Activated CD4-positive, alpha-beta memory T cell treated with anti-CD3 and anti-CD28 coated beads, Interleukin-2, amount 10 ng/mL, durations not matched to agents 7 days and 5 days (primary cell): ENCODE measurements around the gene HOXB2. TPM values are rescaled to one million over a fixed set of nuclear protein-coding genes. Genes with fewer than 3 reads are reported as not detected.

Experiments
- CTCF ChIA-PET: fragments of 350-600 bp; sonication (Branson Sonifier 250); formaldehyde crosslinking; loops from one replicate; lab custom pipeline; 2021; ENCODE audit warnings: antibody characterized with exemption, inconsistent platforms; lab: Charles Lee
- POLR2A ChIA-PET: fragments of 350-600 bp; sonication (Branson Sonifier 250); formaldehyde crosslinking; loops from one replicate; lab custom pipeline; 2021; ENCODE audit warnings: antibody characterized with exemption; lab: Charles Lee
- DNase-seq: peaks from one replicate; pipeline ENCODE4 v3.0.0-alpha.2; 2020
- H3K27ac Mint-ChIP-seq: one replicate; pipeline ENCODE4 v1.8.0; 2021; ENCODE audit warnings: mild to moderate bottlenecking, mixed read lengths
- H3K27me3 Mint-ChIP-seq: one replicate; pipeline ENCODE4 v1.8.0; 2021; ENCODE audit warnings: mixed read lengths
- H3K36me3 Mint-ChIP-seq: one replicate; pipeline ENCODE4 v1.8.0; 2021; ENCODE audit warnings: low read depth, mixed read lengths
- H3K4me1 Mint-ChIP-seq: one replicate; pipeline ENCODE4 v1.8.0; 2021; ENCODE audit warnings: mixed read lengths
- H3K4me3 Mint-ChIP-seq: one replicate; pipeline ENCODE4 v1.8.0; 2021; ENCODE audit warnings: mild to moderate bottlenecking, mixed read lengths
- H3K9me3 Mint-ChIP-seq: one replicate; pipeline ENCODE4 v1.8.0; 2021; ENCODE audit warnings: mixed read lengths
- total RNA-seq, 2 experiments: library from RNA; stranded (reverse); gene quantifications; one replicate each; pipeline ENCODE4 v1.2.3, GENCODE V29; 2021

Gene HOXB2
- 10 to 100 TPM; 20.3 to 20.9 TPM for total RNA-seq

DNA sequence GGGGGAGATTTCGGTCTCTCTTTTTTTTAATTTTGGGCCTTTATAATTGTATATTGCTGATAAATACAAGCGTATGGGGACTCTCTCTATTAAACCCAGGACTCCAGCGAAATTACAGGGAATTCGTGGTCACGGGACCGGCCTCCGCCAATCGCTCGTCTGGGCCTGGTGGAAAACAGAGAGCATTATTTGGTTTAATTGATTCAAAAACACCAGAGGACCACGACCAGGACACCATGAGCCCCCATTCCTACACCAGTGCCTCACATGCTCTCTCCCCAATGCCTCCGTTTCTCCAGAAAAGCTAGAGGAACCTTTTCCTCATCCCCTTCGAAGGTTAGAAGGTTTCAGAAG lies at the start of gene HOXB2:
HOXB2 (minus strand) TSS at position 88 of the 354 bp plus-strand sequence. CDS start 198 bp downstream, outside the sequence.
- H3K36me3 Mint-ChIP-seq: peaks cover 26% of the 10 kb centered on the region
- ChIA-PET POLR2A (interaction anchor here (0.7 to 2.4 kb wide), 2 partner anchors 11 to 52 kb away, joined by 3 to 9 read pairs; no protein-coding TSS in a partner anchor), CTCF (interaction anchor here (1.7 kb wide), 1 partner anchor 52 kb away, joined by 5 read pairs; no protein-coding TSS in a partner anchor)
- peaks cover 58% of the 10 kb centered on the region for H3K4me1 Mint-ChIP-seq
- peak within 1 kb of the TSS; percentile 89 for H3K4me3 Mint-ChIP-seq
- no peak for DNase-seq
- peaks cover 28% of the 10 kb centered on the region for H3K27me3 Mint-ChIP-seq
- no peaks in the 10 kb centered on the region for H3K9me3 Mint-ChIP-seq
- peak within 1 kb of the TSS; percentile 89 for H3K27ac Mint-ChIP-seq

DNA sequence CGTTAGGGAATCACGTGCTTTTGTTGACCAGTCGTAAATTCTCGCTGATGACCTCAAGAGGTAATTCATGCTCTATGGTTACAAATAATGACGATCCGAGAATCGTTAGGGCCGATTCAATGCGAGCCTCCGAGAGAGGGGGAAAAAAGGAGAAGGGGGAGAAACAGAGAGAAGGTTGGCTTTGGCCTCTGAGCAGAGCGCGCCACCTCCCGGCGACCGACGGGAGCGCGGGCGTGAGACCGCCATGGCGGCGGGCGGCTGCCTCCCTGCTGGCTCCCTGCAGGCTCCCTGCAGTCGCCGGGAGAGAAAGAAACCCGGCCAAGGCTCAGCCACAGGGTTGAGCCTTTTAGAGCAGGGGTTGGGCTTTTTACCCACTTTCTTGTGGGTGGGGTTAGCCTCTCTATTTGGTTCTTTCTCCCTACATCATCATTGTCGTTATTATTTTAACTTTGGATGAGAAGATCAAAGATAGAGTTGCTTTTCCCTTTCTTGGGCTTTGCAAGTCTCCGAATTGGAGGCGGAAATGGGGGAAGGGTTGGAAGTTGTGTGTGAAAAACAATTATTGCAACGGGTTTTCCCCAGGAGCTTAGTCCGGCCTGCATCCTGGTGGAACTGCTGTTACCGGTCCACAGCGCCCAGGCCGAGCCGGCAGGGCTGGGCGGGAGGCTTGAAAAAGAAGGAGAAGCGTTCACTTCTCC lies 49.1 kb upstream of the HOXB2 start:
- peaks cover 53% of the 10 kb centered on the region for H3K4me1 Mint-ChIP-seq
- H3K27ac Mint-ChIP-seq: no peak overlapping the region
- no peaks in the 10 kb centered on the region for H3K36me3 Mint-ChIP-seq
- CTCF ChIA-PET: interaction anchor here (0.6 to 5.8 kb wide), 36 partner anchors 14 to 567 kb away, joined by 3 to 62 read pairs (median 5); partner anchors contain the start of gene HOXB8
- peaks cover 86% of the 10 kb centered on the region for H3K27me3 Mint-ChIP-seq
- peak; percentile 84 for DNase-seq
- H3K4me3 Mint-ChIP-seq: peak overlapping the region; percentile 71
- H3K9me3 Mint-ChIP-seq: no peaks in the 10 kb centered on the region
- POLR2A ChIA-PET: interaction anchor here (1.0 to 2.0 kb wide), 10 partner anchors 7 to 272 kb away, joined by 3 to 7 read pairs (median 5); no protein-coding TSS in a partner anchor

DNA sequence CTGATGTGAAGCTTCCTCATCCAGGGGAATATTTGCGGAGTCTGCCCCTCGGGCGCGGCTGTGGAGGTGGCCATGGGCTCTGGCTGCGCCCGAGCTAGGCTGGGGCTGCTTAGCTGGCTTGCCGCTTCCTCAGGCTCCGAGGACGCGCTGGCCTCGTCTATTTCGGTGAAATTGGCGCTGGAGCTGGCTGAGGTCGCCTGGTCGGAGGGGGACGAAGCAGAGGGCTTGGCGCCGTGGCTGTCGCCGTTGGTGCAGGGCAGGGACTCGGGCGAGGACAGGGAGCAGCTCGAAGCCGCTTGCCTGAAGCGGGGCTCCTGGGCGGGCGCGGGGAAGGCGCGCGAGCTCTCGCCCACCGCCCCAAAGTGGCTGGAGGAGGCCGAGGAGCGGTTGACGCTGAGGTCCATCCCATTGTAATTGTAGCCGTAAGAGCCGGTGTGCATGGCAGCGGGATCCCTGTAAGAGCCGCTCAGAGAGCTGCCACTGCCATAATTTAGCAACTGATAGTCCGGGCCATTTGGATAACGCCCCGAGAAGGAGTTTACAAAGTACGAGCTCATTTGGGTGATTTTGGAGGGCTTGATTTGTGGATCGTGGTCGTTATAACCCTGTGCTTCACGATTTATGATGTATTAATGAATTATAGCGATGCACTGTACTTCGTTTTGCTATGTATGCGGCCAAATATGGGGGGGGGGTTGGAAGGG lies 48.4 kb upstream of the HOXB2 start, which contains the start of gene HOXB5:
HOXB5 (minus strand) TSS at position 654 of the 704 bp plus-strand sequence; CDS start at position 557, 97 bp downstream.
- CTCF ChIA-PET: interaction anchor here (0.6 to 5.8 kb wide), 60 partner anchors 10 to 568 kb away, joined by 3 to 62 read pairs (median 4); no protein-coding TSS in a partner anchor
- peaks cover 46% of the 10 kb centered on the region for H3K4me1 Mint-ChIP-seq

DNA sequence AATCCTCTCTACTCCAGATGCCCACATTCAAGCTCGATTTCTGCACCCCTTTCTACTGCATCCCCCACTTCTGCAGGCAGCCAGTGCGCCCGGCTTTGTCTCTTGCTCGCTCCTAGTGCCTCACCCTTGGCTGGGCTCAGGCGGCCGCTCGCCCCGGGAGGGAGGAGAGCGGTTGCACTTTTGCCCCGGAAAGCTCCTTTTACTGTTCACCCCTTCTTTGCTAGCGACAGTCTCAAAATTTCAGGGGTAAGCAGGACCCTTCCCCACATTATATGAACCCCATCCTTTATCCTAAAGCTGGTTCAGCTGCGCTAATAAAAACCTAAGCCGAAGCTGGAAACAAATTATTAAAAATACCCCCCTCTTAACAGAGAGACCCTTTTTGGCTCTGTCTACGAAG lies 47.7 kb upstream of the HOXB2 start:
- ChIA-PET POLR2A (interaction anchor here (0.5 to 2.0 kb wide), 11 partner anchors 9 to 457 kb away, joined by 3 to 7 read pairs (median 4); no protein-coding TSS in a partner anchor), CTCF (interaction anchor here (0.7 to 5.8 kb wide), 48 partner anchors 10 to 567 kb away, joined by 3 to 62 read pairs (median 4); no protein-coding TSS in a partner anchor)
- peaks cover 84% of the 10 kb centered on the region for H3K27me3 Mint-ChIP-seq
- DNase-seq: no peak
- peaks cover 43% of the 10 kb centered on the region for H3K4me1 Mint-ChIP-seq
- peak overlapping the region; percentile 71 for H3K4me3 Mint-ChIP-seq
- no peak overlapping the region for H3K27ac Mint-ChIP-seq
- no peaks in the 10 kb centered on the region for H3K36me3 Mint-ChIP-seq
- no peaks in the 10 kb centered on the region for H3K9me3 Mint-ChIP-seq

More for the DNA sequence above, 48.4 kb upstream of the HOXB2 start, which contains the start of gene HOXB5:
- peaks cover 86% of the 10 kb centered on the region for H3K27me3 Mint-ChIP-seq
- H3K9me3 Mint-ChIP-seq: no peaks in the 10 kb centered on the region
- no peak within 1 kb of the TSS for H3K27ac Mint-ChIP-seq
- peak within 1 kb of the TSS; percentile 71 for H3K4me3 Mint-ChIP-seq
- H3K36me3 Mint-ChIP-seq: no peaks in the 10 kb centered on the region
- POLR2A ChIA-PET: interaction anchor here (0.5 to 2.0 kb wide), 13 partner anchors 8 to 458 kb away, joined by 3 to 7 read pairs (median 4); no protein-coding TSS in a partner anchor
- DNase-seq: peak; percentile 44

DNA sequence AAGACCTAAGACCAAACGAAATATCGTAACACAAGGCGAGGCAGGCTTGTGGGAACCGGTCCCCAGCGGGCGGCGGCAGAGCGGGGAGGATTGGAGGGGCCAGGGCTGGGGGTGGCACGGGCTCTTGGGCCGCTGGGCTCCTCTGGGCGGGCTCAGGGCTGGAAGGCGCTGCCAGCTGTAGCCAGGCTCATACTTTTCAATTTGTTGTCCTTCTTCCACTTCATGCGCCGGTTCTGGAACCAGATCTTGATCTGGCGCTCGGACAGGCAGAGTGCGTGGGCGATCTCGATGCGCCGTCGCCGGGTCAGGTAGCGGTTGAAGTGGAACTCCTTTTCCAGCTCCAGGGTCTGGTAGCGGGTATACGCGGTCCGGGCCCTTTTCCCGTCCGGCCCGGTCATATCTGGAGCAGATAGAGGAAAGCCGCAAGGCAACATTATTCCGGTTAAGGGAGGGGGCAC lies 47.2 kb upstream of the HOXB2 start:
- ChIA-PET CTCF (interaction anchor here (1.1 to 5.8 kb wide), 14 partner anchors 21 to 567 kb away, joined by 4 to 62 read pairs (median 14); no protein-coding TSS in a partner anchor), POLR2A (interaction anchor here (1.0 to 2.0 kb wide), 6 partner anchors 9 to 240 kb away, joined by 3 to 7 read pairs (median 4); no protein-coding TSS in a partner anchor)
- Mint-ChIP-seq H3K36me3 (no peaks in the 10 kb centered on the region), H3K27ac (no peak overlapping the region), H3K4me1 (peaks cover 43% of the 10 kb centered on the region), H3K4me3 (no peak overlapping the region), H3K27me3 (peaks cover 84% of the 10 kb centered on the region), H3K9me3 (no peaks in the 10 kb centered on the region)
- DNase-seq: no peak

DNA sequence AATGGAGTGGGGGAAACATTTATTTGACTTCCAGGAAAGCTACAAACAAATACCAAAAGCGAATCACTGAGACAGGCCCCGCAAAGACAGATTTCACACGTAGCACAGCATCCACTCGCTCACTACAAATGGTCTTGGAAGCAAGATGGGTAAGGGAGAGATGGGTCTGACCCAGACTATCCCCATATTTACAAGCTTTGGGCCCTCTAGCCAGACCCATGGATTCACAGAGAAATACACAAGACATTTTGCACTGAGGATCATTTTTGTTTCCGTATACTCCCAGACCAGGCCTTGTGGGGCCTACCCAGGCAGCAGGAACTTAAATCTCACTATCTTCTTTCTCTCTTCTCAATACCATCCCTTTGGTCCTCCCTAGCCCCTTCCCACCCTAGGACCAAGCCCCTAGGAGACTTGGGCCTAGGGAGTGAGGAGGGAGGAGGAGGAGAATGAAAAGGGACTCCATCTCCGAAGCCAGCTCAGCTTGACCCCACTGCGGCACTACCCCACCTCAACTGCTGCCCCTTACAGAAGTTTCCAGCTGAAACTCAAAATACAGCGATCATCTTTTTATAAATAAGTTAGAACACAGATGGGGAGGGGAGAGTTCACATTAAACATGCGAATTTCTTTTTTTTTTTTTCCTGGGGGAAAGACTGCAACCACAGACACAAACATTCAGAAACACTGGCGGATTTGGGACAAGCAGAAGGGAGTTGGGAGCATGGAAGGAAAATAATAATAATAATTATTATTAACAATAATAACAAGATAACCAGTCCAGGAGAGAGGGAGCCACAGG lies 46.5 kb upstream of the HOXB2 start:
- H3K27me3 Mint-ChIP-seq: peaks cover 84% of the 10 kb centered on the region
- no peaks in the 10 kb centered on the region for H3K36me3 Mint-ChIP-seq

DNA sequence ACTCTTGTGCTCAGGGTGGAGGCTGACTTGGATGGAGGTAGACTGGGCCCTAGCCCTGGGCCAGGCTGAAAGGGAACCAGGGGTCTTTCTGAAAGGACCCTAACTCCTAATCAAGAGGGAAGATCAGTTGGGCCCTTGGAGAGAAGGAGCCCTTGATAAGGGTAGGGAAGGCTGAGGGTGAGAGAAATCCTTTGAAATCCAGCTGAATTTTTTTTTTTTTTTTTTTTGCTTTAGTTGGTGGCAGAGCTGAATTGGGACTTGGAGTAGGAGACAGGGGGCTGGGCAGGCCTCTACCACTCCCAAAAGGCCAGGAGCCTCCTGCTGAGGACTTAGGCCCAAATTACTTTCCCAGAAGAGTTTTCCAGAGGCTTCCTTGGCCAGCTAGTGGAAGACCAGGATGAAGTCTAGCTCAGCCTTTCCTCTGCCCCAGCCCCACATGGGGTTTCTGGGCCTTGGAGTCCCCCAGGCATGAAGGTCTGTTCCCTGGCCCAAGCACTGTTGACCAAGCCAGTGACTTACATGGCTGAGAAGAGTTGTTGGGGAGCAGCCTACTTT lies 45.8 kb upstream of the HOXB2 start:
- Mint-ChIP-seq H3K9me3 (no peaks in the 10 kb centered on the region), H3K27ac (no peak overlapping the region), H3K27me3 (peaks cover 85% of the 10 kb centered on the region), H3K36me3 (no peaks in the 10 kb centered on the region), H3K4me1 (peaks cover 46% of the 10 kb centered on the region), H3K4me3 (no peak overlapping the region)
- POLR2A ChIA-PET: interaction anchor here (1.4 to 1.9 kb wide), 2 partner anchors 255 to 257 kb away, joined by 3 to 8 read pairs; no protein-coding TSS in a partner anchor
- CTCF ChIA-PET: interaction anchor here (0.7 to 5.8 kb wide), 5 partner anchors 98 to 510 kb away, joined by 3 to 62 read pairs (median 5); no protein-coding TSS in a partner anchor
- DNase-seq: no peak

More for the DNA sequence above, 46.5 kb upstream of the HOXB2 start:
- Mint-ChIP-seq H3K9me3 (no peaks in the 10 kb centered on the region), H3K4me1 (peaks cover 43% of the 10 kb centered on the region), H3K4me3 (no peak overlapping the region), H3K27ac (no peak overlapping the region)
- ChIA-PET POLR2A (interaction anchor here (0.8 to 1.9 kb wide), 4 partner anchors 22 to 258 kb away, joined by 3 to 8 read pairs (median 6); no protein-coding TSS in a partner anchor), CTCF (interaction anchor here (0.7 to 5.8 kb wide), 8 partner anchors 99 to 511 kb away, joined by 3 to 62 read pairs (median 16); no protein-coding TSS in a partner anchor)
- DNase-seq: no peak

DNA sequence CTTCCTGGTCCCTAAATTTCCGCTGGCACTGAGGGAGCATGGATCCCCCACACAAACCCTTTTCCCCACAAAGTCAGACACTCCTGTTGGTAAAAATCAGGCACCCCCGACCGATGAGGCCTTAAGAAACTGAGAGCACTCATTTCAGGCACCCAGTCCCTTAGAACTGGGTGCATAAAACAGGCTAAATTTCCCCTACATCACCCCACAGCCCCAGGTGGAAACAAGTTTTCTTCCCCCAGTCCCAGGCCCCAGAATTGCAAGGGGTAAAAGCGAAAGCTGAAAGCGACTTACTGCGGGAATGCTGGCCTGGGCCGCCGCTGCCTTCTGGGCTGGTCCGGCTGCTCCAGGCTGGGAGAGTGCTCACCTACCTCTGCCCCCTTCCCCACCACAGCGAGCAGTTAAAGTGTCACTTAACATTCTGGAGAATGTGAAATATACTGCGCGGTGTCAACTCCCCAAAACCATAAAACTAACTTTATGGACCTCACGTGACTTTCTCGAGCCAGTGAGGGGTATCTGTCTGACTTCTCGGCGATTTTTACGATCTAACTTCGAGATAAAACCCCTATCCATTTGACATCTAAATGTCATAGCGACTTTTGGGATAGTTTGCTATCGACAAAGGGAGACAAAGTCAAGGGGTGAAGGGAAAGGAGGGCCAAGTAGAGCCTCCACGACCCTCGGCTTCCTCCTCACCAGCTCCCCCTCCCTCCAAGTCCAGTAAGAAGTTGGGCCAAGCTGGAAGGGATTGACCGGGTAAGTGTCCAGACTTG lies 45.1 kb upstream of the HOXB2 start, which contains the start of gene HOXB3:
HOXB3 (minus strand) TSS at position 411 of the 776 bp plus-strand sequence. CDS start 37,767 bp downstream, outside the sequence.
- Mint-ChIP-seq H3K27me3 (peaks cover 79% of the 10 kb centered on the region), H3K4me1 (peaks cover 48% of the 10 kb centered on the region), H3K27ac (no peak within 1 kb of the TSS), H3K4me3 (no peak within 1 kb of the TSS), H3K36me3 (no peaks in the 10 kb centered on the region), H3K9me3 (no peaks in the 10 kb centered on the region)
- POLR2A ChIA-PET: interaction anchor here (1.4 to 1.9 kb wide), 2 partner anchors 254 to 256 kb away, joined by 3 to 8 read pairs; no protein-coding TSS in a partner anchor
- CTCF ChIA-PET: interaction anchor here (0.9 to 5.8 kb wide), 4 partner anchors 97 to 431 kb away, joined by 3 to 62 read pairs (median 8); no protein-coding TSS in a partner anchor
- no peak for DNase-seq

DNA sequence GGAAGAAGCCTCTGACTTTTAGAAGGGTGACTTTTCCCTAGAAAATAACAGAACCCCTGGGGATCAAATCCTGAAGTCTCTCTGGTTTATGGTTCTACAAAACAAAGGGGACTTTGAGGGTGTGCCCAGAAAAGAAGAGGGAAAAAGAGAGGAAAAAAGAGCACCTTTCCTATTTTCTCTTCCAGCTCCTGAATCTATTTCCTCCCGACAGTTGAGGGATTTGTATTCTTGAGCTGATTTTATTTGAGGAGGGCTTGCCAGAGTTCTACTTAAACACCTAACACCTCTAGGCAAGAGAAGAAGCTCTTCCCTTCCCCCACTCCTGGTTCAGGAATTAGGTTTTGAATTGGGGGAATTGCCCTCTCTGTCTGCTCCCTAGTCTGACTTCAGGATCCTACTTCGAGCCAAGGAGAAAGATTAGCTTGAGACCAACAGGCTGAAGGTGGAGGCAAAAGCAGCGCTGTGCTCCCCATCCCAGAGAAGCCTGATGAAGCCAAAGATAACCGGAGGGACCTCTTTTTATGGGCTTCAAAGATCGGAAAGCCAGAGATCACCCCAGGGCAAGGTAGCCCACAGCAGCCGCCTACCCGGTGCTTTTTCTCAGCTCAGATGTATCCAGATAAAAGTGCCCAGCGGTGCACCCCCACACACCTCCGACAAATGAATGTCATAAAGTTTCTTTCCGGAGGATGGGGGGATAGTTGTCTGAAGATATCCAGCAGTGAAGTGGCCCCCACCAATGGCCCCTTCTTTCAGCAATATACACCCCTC lies 44.3 kb upstream of the HOXB2 start:
- Mint-ChIP-seq H3K36me3 (no peaks in the 10 kb centered on the region), H3K4me1 (peaks cover 55% of the 10 kb centered on the region), H3K27me3 (peaks cover 78% of the 10 kb centered on the region), H3K4me3 (no peak overlapping the region), H3K9me3 (no peaks in the 10 kb centered on the region), H3K27ac (no peak overlapping the region)
- ChIA-PET POLR2A (interaction anchor here (0.6 to 1.4 kb wide), 2 partner anchors 253 to 294 kb away, joined by 3 read pairs; no protein-coding TSS in a partner anchor), CTCF (interaction anchor here (1.0 to 2.5 kb wide), 5 partner anchors 29 to 281 kb away, joined by 3 to 12 read pairs (median 5); no protein-coding TSS in a partner anchor)
- DNase-seq: no peak

DNA sequence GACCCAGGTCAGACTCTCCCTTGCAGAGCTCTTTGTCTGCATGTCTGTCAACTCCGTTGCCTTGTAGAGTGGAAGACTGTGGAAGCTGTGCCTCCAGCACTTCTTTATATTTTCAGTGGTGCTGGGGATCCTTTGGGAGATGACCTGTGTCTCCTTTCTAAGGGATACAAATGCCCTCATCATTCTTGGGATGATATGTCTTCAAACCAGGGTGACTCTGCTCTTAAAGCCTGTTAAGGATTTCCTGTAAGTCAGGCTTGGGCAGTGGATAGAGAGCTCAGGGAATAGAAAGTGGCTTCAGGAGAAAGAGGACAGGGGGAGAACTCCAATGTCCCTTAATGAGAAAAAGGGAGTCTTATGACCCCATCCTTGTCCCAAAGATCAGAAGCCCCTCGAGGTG lies 43.6 kb upstream of the HOXB2 start:
- DNase-seq: no peak
- Mint-ChIP-seq H3K9me3 (no peaks in the 10 kb centered on the region), H3K4me3 (no peak overlapping the region), H3K4me1 (peaks cover 51% of the 10 kb centered on the region), H3K27me3 (peaks cover 78% of the 10 kb centered on the region), H3K36me3 (no peaks in the 10 kb centered on the region), H3K27ac (no peak overlapping the region)
- CTCF ChIA-PET: interaction anchor here (0.6 to 2.5 kb wide), 7 partner anchors 30 to 435 kb away, joined by 3 to 12 read pairs (median 4); no protein-coding TSS in a partner anchor
- POLR2A ChIA-PET: interaction anchor here (0.6 to 1.2 kb wide), 2 partner anchors 38 to 293 kb away, joined by 3 read pairs; partner anchors contain the start of gene HOXB9
